Fibroblast of villous mesenchyme (primary cell): ENCODE results near the gene MACROD1. TPM values are rescaled to one million over a fixed set of nuclear protein-coding genes. Genes with fewer than 3 reads are reported as not detected.

ENCODE experiments used
- DNase-seq: peaks from one replicate; pipeline ENCODE4 v3.0.0-alpha.2; 2010; ENCODE audit warnings: low read depth
- H3K4me3 ChIP-seq: 2 replicates; pipeline ENCODE4 v1.5.1; 2011; ENCODE audit warnings: low read depth, mild to moderate bottlenecking, low read length
- total RNA-seq: library from RNA; depleted of rRNA; stranded (reverse); fragments of >200 nt; gene quantifications from 2 replicates; pipeline ENCODE4 v1.2.3, GENCODE V29; 2012
- TF ChIP-seq, protein P1 (sequence below): IDR thresholded peaks from 2 replicates; pipeline ENCODE4 v1.5.1; 2012; ENCODE audit warnings: low read depth, mild to moderate bottlenecking, low read length; ENCODE audit not compliant: insufficient read depth

The MACROD1 gene
- total RNA-seq, 1 donor = 8.6 TPM

DNA sequence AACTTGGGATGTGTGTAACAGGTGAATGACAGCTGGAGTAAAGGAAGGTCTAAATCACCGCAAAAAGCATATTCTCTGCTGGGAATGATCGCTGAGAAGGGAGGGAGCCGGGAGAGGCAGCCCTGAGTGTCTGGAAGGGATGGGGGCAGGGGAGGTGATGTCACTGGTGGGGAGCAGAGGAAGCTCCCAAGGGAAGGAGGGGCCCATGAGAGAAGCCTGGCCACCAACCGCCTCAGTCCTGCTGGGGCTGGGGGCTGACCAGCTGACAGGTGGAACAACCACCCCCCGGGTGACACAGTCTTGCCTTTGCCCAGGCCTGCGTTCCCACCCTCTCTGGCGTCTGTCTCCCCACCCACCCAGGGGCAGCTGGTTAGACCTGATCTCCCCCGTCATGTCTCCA lies 136.1 kb downstream of the MACROD1 start:
- no peak overlapping the region for H3K4me3 ChIP-seq
- TF ChIP-seq, protein P1, sequence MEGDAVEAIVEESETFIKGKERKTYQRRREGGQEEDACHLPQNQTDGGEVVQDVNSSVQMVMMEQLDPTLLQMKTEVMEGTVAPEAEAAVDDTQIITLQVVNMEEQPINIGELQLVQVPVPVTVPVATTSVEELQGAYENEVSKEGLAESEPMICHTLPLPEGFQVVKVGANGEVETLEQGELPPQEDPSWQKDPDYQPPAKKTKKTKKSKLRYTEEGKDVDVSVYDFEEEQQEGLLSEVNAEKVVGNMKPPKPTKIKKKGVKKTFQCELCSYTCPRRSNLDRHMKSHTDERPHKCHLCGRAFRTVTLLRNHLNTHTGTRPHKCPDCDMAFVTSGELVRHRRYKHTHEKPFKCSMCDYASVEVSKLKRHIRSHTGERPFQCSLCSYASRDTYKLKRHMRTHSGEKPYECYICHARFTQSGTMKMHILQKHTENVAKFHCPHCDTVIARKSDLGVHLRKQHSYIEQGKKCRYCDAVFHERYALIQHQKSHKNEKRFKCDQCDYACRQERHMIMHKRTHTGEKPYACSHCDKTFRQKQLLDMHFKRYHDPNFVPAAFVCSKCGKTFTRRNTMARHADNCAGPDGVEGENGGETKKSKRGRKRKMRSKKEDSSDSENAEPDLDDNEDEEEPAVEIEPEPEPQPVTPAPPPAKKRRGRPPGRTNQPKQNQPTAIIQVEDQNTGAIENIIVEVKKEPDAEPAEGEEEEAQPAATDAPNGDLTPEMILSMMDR = no peak
- DNase-seq = no peak

- TF ChIP-seq, protein P1 = no peak
- no peak overlapping the region for H3K4me3 ChIP-seq
- DNase-seq = peak; percentile 24
Observed at GRCh38 chr11:64028398-64029115, 137.4 kb downstream of the MACROD1 start.

- no peak overlapping the region for H3K4me3 ChIP-seq
- no peak for DNase-seq
- TF ChIP-seq, protein P1 = no peak
Observed at GRCh38 chr11:64027651-64028397, 138.1 kb downstream of the MACROD1 start.

- TF ChIP-seq, protein P1 = no peak
- DNase-seq = no peak
- H3K4me3 ChIP-seq = no peak overlapping the region
Observed at GRCh38 chr11:64026575-64027205, 139.2 kb downstream of the MACROD1 start.

DNA sequence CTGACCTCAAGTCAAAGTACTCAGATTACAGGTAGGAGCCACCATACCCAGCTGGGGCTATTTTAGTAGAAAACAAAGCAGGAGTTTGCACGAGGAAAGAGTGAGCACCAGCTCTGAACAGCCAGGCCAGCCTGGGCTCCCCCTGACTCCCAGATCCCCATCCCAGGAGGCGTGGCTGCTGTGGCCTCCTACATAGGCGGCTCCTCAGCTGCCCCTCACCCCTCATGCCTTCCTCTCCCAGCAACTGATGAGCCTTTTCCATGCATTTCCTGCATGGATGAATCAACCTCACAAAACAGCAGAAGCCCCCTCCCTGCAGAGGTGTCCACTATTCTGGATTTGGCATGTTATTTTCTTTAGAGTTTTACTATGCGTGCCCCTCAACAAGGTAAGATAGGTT lies 140.7 kb downstream of the MACROD1 start:
- TF ChIP-seq, protein P1 = no peak
- no peak overlapping the region for H3K4me3 ChIP-seq
- no peak for DNase-seq

DNA sequence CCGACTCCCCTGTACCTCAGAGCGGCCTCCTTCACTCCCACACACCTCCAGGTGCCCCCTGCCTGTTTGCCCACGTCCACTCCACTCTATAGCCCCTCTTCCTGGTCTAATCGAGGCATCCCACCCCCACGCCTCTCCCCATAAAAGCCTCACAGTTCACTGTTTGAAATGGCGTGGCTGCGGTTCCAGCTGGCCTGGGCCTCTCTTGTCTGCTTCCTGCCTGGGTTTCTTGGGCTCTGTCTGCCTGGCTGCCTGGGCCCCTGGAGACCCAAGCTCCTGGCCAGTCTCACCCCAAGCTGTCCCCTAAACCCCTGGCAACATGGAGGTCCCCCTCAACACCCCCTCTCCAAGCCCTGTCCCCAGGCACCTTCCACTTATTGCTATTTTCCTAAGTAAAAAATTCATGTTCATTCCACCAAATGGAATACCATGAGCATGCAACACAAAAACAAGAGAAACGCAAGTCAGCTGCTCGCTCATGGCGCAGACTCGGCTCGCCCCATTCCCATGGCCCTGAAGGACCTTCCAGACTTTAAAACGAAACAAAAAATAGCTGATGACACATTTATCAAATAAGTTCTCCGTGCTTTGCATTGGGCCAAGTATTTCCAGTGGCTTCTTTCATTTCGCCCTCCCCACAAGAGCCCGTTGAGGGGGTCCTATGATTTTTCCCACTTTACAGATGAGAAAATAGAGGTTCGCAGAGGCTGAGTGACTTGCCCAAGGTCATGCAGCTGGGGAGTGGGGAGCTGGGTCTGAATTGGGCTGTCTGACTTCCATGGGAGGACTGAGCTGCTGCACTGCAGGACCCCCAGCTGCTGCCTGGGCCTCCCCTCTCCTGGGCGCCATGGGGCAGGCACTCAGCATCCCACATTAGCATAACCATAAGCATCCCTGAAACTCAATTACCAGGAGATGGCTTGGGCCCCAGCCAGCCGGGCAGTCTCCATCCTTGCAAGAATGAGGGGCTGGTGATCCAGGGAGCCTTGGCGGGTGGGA lies 141.9 kb downstream of the MACROD1 start:
- TF ChIP-seq, protein P1 = no peak
- DNase-seq = no peak
- no peak overlapping the region for H3K4me3 ChIP-seq
